GM18505 (cell line): ENCODE data around the gene KATNB1.

ENCODE experiments used
- ATAC-seq: cut with Tn5 transposase; IDR thresholded peaks from one replicate; pipeline ENCODE4 v1.9.1; 2021; ENCODE audit not compliant: unreplicated experiment
- POLR2A ChIP-seq: IDR thresholded peaks from 4 replicates; pipeline ENCODE4 v1.6.1; 2011; ENCODE audit warnings: borderline replicate concordance; ENCODE audit not compliant: insufficient read depth, insufficient read length; ENCODE audit errors: extremely low read depth

The KATNB1 gene

DNA sequence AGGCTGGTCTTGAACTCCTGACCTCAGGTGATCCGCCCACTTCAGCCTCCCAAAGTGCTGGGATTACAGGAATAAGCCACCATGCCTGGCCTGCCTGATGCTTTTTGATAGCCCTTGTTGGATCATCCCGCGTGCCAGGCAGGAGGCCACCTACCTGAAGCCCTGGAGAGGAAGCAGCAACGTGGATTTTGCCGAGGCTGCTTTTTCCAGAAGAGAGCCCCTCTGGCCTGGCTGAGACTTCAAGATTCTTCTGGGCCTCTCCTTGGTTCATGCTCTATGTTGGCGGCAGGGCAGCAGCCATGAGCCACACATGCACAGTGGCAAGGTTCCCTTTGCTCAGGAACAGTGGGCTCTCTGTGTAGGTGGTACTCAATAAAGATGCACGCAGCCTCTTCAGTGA, 11.5 kb downstream of the KATNB1 start:
- TF ChIP-seq POLR2A: no peak
- ATAC-seq: no peak

DNA sequence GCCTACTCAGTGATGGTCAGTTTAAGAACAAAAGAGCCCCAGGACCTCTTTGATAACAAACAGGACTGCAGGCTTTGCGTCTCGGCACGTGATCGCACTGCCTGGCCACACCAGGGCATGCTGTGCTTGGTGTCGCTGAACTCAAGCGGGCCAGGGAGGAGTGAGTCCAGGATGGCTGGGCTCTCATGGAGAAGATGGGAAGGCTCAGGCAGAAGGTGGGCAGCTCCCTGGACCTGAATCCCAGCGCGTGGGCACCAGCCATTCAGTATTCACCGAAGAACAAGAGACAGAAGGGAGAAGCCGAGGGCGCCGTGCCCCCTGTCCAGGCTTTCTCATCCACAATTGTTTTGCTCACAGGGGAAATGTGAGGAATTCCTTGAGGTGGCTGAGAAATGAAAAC, 11.9 kb downstream of the KATNB1 start:
- no peak for TF ChIP-seq POLR2A
- ATAC-seq: no peak

DNA sequence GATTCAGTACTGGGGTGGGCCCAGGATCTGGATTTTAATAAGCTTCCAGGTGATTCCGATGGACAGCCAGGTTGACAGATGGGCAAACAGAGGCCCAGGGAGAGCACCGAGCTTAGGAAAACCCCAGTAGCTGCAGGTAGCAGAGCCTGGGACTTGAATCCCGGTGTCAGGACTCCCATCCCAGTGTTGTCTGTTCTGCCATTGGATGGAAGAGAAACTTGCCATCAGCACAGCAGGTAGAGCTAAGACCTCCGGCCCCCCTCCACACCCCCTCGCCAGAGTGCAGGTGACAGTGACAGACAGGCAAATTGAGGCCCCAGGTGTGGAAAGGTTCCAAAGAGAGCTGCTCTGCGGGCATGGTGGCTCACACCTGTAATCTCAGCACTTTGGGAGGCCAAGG, 12.4 kb downstream of the KATNB1 start:
- TF ChIP-seq POLR2A: no peak

DNA sequence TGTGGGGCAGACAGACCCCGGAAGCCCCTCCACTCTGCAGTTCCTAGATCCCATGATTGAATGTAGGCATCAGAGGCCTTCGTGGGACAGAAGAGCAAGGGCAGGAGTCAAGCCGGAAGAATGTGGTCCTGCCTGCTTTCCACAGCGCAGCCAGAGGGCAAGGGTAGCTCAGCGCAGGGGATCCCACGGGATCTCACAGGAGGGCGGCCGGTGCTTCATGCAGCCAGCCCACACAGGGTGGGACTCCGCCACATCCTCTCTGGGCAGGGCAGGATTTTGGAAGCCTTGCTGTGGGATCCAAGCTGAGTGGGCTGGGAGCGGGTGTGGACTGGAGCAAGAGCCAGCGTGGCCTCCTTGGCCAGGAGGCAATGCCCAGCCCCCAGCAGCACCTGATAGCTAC, 13.0 kb downstream of the KATNB1 start:
- no peak for TF ChIP-seq POLR2A
- ATAC-seq: no peak

More for the DNA sequence above, 12.4 kb downstream of the KATNB1 start:
- no peak for ATAC-seq

DNA sequence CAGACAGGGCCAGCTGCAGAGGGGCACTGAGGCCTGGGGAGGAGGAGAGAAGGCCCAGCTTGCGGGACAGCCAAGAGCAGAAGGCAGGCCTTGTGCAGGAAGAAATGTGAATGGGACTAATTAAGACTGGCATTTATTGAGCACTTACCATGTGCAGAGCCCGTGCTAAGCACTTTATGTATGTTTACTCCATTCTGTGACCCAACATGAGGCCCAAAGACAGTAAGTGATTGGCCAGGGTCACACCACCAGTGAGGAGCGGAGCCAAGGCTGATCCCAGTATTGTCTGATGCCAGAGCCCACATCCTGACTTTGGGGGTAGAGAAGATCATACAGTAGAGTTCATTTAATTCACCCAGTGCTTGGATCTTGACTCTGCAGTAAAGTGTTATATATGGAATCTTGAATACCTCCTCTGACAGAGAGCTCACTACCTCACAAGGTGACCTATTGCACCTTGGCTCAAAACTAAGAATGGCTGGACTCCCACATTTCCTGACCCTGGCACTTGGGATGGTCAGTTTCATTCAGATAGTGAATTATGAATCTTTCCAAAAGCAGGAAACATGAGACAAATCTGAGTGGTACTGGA, 13.6 kb downstream of the KATNB1 start:
- TF ChIP-seq POLR2A: no peak
- no peak for ATAC-seq

DNA sequence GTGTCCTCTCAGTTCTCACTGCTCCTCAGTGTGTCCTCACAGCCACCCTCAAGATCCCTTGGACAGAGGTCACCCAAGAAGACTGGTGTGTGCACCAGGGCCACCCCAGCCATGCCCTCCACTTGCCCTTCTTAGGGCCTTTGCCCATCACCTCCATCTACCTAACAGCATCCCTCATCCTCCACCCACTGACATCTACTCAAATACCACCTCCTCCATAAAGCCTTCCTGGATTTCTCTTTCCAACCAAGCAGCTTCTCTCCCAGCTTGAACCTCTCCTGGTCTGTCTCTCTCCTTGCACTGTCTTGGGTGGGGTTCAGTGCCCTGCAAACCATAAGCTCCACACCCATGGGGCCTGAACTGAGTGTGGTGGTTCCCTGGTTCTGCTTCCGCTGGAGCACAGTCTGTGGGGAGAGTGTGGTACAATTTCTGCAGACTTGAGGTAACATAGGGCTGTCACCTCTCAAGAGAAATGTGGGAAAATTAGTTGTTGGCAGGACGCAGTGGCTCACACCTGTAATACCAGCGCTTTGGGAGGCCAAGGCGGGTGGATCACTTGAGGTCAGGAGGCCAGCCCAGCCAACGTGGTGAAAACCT, 14.4 kb downstream of the KATNB1 start:
- ATAC-seq: no peak
- TF ChIP-seq POLR2A: no peak

DNA sequence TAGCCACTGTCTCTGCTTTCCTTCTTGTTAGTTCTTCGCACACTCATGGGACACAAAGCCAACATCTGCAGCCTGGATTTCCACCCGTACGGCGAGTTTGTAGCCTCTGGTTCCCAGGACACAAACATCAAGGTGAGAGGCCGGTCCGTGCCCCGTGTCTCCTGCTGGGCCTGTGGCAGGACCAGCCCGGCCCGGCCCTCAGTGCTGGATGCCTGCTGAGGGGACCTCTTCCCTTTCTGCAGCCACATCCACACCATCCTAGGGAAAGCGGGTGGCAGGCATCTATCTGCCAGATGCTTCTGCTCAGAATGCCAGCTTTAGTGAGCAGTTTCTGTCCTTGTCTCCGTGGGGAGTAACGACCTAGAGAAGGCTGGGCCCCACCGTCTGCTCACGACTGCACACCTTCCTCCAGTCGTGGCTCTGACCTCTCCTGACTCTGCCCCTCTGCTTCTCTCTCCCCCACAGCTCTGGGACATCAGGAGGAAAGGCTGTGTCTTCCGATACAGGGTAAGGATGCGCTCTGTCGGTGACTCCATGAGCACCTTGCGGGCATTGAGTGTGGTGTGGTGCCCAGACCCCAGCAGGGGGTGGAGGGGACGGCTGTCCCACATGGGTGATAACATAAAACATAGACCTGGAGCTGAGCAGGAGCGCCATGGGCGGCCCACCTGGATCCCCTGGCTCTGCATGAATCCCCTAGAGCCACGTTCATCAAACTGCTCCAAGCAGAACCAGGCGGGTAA, 15.4 kb downstream of the KATNB1 start:
- TF ChIP-seq POLR2A: no peak
- ATAC-seq: no peak

DNA sequence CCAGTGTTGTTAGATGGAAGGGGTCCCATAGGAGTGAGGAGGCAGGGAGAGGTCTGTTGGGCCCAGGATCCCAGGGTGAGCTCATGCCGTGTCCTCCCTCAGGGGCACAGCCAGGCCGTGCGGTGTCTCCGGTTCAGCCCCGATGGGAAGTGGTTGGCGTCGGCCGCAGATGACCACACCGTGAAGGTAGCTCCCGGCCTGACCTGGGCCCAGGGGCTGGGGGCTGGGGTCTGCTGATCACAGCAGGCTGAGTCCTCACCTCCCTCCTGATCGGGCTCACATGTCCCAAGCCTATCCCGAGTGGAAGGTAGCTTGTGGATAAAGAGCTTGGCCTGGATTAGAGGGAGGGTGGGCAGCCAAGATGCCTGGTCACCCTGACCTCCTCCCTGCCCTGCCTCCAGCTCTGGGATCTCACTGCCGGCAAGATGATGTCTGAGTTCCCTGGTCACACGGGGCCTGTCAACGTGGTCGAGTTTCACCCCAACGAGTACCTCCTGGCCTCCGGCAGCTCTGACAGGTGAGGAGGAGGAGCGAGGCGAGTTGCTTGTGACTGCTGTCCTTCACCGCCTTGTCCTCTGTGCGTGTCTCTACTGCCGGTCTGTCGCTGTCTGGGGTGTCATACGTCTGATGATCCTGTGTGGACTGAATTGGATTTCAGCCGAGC, 16.1 kb downstream of the KATNB1 start:
- TF ChIP-seq POLR2A: no peak
- ATAC-seq: no peak

DNA sequence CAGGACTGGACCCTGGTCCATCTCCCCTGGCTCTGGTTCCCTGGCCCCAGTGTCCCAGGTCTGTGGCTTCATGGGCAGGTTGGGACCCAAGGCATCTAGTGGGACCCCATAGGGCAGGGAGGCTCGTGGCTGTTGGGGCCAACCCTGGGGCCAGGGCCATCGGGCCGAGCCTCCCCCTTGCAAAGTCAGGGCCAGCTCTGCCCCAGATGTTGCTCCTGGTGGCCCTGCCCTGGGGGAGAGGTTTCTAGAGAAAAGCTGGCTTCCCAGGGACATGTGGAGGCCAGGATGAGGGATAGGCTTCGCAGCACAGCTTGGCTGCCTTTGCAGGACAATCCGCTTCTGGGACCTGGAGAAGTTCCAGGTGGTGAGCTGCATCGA, 16.6 kb downstream of the KATNB1 start:
- no peak for TF ChIP-seq POLR2A
- ATAC-seq: no peak

DNA sequence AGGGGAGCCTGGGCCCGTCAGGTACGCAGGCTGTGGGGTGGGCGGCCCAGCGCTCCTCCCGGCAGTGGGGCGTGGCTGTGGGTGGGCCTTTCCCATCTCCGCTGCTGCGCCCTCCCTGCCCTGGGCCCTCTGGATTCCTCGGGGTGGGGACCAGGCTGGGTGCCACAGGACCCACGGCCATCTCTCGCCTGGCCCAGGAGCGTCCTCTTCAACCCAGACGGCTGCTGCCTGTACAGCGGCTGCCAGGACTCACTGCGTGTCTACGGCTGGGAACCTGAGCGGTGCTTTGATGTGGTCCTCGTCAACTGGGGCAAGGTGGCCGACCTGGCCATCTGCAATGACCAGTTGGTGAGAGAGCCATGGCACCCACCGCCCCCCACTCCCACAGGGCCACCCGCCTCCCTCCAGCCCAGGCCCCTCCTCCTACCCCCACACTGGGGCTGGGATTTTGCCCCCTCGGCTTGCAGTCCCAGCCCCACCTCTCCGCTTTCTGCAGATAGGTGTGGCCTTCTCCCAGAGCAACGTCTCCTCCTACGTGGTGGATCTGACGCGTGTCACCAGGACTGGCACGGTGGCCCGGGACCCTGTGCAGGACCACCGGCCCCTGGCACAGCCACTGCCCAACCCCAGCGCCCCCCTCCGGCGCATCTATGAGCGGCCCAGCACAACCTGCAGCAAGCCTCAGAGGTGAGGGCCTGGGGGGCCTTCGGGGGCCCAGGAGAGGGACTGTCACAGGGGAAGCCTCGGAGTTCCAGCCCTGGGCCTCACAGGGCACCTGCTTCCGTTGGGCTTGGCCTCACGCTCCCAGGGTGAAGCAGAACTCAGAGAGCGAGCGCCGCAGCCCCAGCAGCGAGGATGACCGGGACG, 17.2 kb downstream of the KATNB1 start:
- no peak for ATAC-seq
- TF ChIP-seq POLR2A: no peak

DNA sequence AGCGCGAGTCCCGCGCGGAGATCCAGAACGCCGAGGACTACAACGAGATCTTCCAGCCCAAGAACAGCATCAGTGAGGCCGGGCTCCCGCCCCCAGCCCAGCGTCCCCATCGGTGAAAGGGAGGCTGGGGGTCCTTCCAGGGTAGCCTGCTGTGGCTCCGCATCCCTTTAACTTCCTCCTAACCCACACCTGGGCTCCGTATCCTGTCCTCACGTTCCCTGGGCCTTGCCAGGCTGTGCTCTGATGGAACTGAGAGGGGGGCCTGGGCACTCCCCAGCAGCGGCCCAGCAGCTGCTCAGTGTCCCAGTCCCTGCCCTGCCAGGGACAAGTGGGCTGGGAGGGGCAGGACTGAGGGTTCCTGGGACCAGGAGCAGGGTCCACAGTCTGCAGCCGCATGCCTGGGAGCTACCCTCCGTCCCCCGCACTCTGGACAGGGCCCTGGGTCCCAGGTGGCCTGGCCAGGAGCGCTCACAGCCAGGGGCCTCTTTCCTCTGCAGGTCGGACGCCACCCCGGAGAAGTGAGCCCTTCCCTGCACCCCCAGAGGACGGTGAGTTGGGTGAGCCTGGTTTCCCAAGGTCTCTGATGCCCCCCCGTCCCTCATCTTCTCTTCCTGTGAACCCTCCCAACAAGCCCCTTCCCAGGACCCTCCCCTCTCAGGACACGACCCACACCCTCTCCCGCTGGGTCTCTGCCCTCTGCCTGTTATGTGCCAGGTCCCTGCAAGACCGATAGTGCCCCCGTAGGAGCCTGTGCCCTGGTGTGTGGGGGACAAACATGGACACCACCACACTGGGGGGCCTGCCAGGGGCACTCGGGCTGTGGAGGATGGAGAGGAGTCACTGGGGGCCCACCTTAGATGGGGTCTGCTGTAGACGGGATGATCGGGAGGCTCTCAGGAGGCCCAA, 18.1 kb downstream of the KATNB1 start:
- ATAC-seq: no peak

More for the DNA sequence above, 18.1 kb downstream of the KATNB1 start:
- no peak for TF ChIP-seq POLR2A
